GM12878 (cell line): Measurements from ENCODE around the gene PPP3CB. TPM values are rescaled to one million over a fixed set of nuclear protein-coding genes. Genes with fewer than 3 reads are reported as not detected.

ENCODE experiments used
- BACH1 ChIP-seq: fragments of 450-650 bp; IDR thresholded peaks from 2 replicates; pipeline ENCODE4 v1.6.1; 2017; ENCODE audit warnings: mild to moderate bottlenecking, borderline replicate concordance
- BCL3 ChIP-seq: IDR thresholded peaks from 2 replicates; pipeline ENCODE4 v1.6.1; 2011; ENCODE audit warnings: borderline replicate concordance, low read depth, mild to moderate bottlenecking, moderate library complexity, low read length; ENCODE audit not compliant: insufficient read depth, poor library complexity, severe bottlenecking
- BRCA1 ChIP-seq: IDR thresholded peaks from 2 replicates; pipeline ENCODE4 v1.6.1; 2011; ENCODE audit warnings: low read depth, low read length, improper control_type of control experiment
- CHD2 ChIP-seq: IDR thresholded peaks from 2 replicates; pipeline ENCODE4 v1.6.1; 2011; ENCODE audit warnings: low read depth, low read length, improper control_type of control experiment, borderline replicate concordance
- E4F1 ChIP-seq: fragments of 450-650 bp; IDR thresholded peaks from 2 replicates; pipeline ENCODE4 v1.6.1; 2018; ENCODE audit warnings: borderline replicate concordance, mild to moderate bottlenecking; ENCODE audit not compliant: partially characterized antibody
- ELK1 ChIP-seq: IDR thresholded peaks from 2 replicates; pipeline ENCODE4 v1.6.1; 2012; ENCODE audit warnings: low read depth, low read length, improper control_type of control experiment
- IKZF1 ChIP-seq: fragments of 450-650 bp; conservative IDR thresholded peaks from 2 replicates; pipeline ENCODE4 v1.6.1; 2017; ENCODE audit warnings: antibody characterized with exemption, mild to moderate bottlenecking
- NR2F1 ChIP-seq: fragments of 450-650 bp; conservative IDR thresholded peaks from 2 replicates; pipeline ENCODE4 v1.6.1; 2017; ENCODE audit warnings: mild to moderate bottlenecking
- PAX5 ChIP-seq: IDR thresholded peaks from 2 replicates; pipeline ENCODE4 v1.6.1; 2011; ENCODE audit warnings: low read depth, low read length, borderline replicate concordance
- PKNOX1 ChIP-seq: fragments of 450-650 bp; IDR thresholded peaks from 2 replicates; pipeline ENCODE4 v1.6.1; 2016; ENCODE audit warnings: mild to moderate bottlenecking
- PML ChIP-seq: IDR thresholded peaks from 2 replicates; pipeline ENCODE4 v1.6.1; 2012; ENCODE audit warnings: low read length, inconsistent platforms
- SIX5 ChIP-seq: IDR thresholded peaks from 2 replicates; pipeline ENCODE4 v1.6.1; 2011; ENCODE audit warnings: mild to moderate bottlenecking, low read depth, low read length, moderate library complexity; ENCODE audit not compliant: severe bottlenecking
- SKIL ChIP-seq: fragments of 450-650 bp; IDR thresholded peaks from 2 replicates; pipeline ENCODE4 v1.6.1; 2017; ENCODE audit warnings: mild to moderate bottlenecking, low read depth, inconsistent platforms; ENCODE audit not compliant: poor library complexity, severe bottlenecking
- TBL1XR1 ChIP-seq: IDR thresholded peaks from 2 replicates; pipeline ENCODE4 v1.6.1; 2012; ENCODE audit warnings: low read depth, low read length, improper control_type of control experiment
- USF1 ChIP-seq: IDR thresholded peaks from 2 replicates; pipeline ENCODE4 v1.6.1; 2011; ENCODE audit warnings: borderline replicate concordance, low read depth, mild to moderate bottlenecking, moderate library complexity, mixed read lengths, low read length; ENCODE audit not compliant: insufficient read depth; ENCODE audit errors: extremely low read length
- WRNIP1 ChIP-seq: IDR thresholded peaks from 2 replicates; pipeline ENCODE4 v1.6.1; 2011; ENCODE audit warnings: low read depth, low read length, improper control_type of control experiment, borderline replicate concordance
- YY1 ChIP-seq: IDR thresholded peaks from 2 replicates; pipeline ENCODE4 v1.6.1; 2011; ENCODE audit warnings: low read depth, mild to moderate bottlenecking, low read length
- ZNF217 ChIP-seq: fragments of 450-650 bp; IDR thresholded peaks from 2 replicates; pipeline ENCODE4 v1.6.1; 2017; ENCODE audit warnings: antibody characterized with exemption, mild to moderate bottlenecking
- polyA plus RNA-seq, 11 experiments: library from polyadenylated mRNA; depleted of rRNA in 4 of 11; unstranded in 6 of 11; stranded (reverse) in 5 of 11; fragments of >200 nt; fragmentation: Nextera tagmentation in 4 of 11; fragmentation: Illumina TruSeq in 1 of 11; extraction: Ambion mirVana in 4 of 11; extraction: Trizol in 1 of 11; gene quantifications; 1 replicate in 1 of 11; 2 replicates in 10 of 11; pipeline versions ENCODE4 v1.2.1 to v1.2.3, GENCODE V29; 2011 to 2016; ENCODE audit warnings: inconsistent platforms in 2 of 11, missing spikeins in 2 of 11, low read depth in 1 of 11
- total RNA-seq, 4 experiments: library from RNA; depleted of rRNA in 3 of 4; stranded (reverse); fragments of >200 nt in 3 of 4; fragmentation: Illumina TruSeq in 1 of 4; extraction: Trizol in 1 of 4; gene quantifications; 2 replicates each; pipeline versions ENCODE4 v1.2.1 to v1.2.3, GENCODE V29; 2013 to 2021

PPP3CB gene
- total and polyA plus RNA-seq, 10 of the 15 experiments (the other 5 are each of a cell fraction or from before 2014, with no cell fraction given) = 11.4 to 46.4 (median 19.3) TPM

GRCh38 chr10:73413528-73414229 lies 82.1 kb downstream of the PPP3CB start, which contains the start of gene ANXA7 (continued):
- 0 out of 2 replicates have a peak, but pooled peaks have one; percentile 44 for TF ChIP-seq PAX5
- TF ChIP-seq ELK1 = no peak
- TF ChIP-seq ZNF217 = no peak
- TF ChIP-seq NR2F1 = peak; percentile 69; the same call in 1 of the 2 replicates
- no peak for TF ChIP-seq WRNIP1
- peak; percentile 64 for TF ChIP-seq BACH1
- peak; percentile 66; the same call in 1 of the 2 replicates for TF ChIP-seq PKNOX1
- no peak; the same call in none of the 2 replicates for TF ChIP-seq PML
- TF ChIP-seq BRCA1 = peak; percentile 64; the same call in 1 of the 2 replicates
- TF ChIP-seq USF1 = peak; percentile 4
- peak; percentile 15 for TF ChIP-seq E4F1
- peak; percentile 89 for TF ChIP-seq IKZF1
- TF ChIP-seq TBL1XR1 = peak; percentile 12; the same call in 1 of the 2 replicates
- peak; percentile 76 for TF ChIP-seq CHD2
- peak; percentile 13 for TF ChIP-seq SIX5
- TF ChIP-seq YY1 = peak; percentile 85
- TF ChIP-seq SKIL = peak; percentile 5
- TF ChIP-seq BCL3 = peak; percentile 18
